Pancreas (tissue), 10 donors: ENCODE results near the gene POU6F2. TPM values are rescaled to one million over a fixed set of nuclear protein-coding genes. Genes with fewer than 3 reads are reported as not detected.

ENCODE experiments used
- ATAC-seq, 4 donors: fragments of 200-7000 bp; cut with Tn5 transposase; one replicate each; pipeline versions ENCODE4 v1.8.0 to v1.9.1; 2020; ENCODE audit warnings: mild to moderate bottlenecking in 4 of 4, moderate library complexity in 4 of 4
- DNase-seq, 6 donors: peaks; one replicate each; pipeline ENCODE4 v3.0.0-alpha.2; 2020
- FAIRE-seq: peaks from 2 replicates; lab custom pipeline; 2012; peaks lifted over from hg19 to GRCh38; lab: Jason Lieb, UNC
- H3K27ac ChIP-seq, 4 donors: fragments of 200-600 bp; sonication (generic); 1 replicate in 3 of 4; 2 replicates in 1 of 4; pipeline versions ENCODE4 v1.5.0 to v1.8.0; 2020
- H3K27me3 ChIP-seq, 4 donors: fragments of 200-600 bp; one replicate each; pipeline ENCODE4 v1.8.0; 2021
- H3K36me3 ChIP-seq, 3 donors: fragments of 200-600 bp; sonication (generic) in 1 of 3; one replicate each; pipeline versions ENCODE4 v1.5.0 to v1.8.0; 2020 to 2021
- H3K4me1 ChIP-seq, 3 donors: fragments of 200-600 bp; one replicate each; pipeline ENCODE4 v1.8.0; 2021
- H3K4me3 ChIP-seq, 4 donors: fragments of 200-600 bp; sonication (generic) in 2 of 4; one replicate each; pipeline versions ENCODE4 v1.5.0 to v1.8.0; 2020 to 2021
- H3K9me3 ChIP-seq, 4 donors: fragments of 200-600 bp; one replicate each; pipeline ENCODE4 v1.8.0; 2021
- CTCF ChIP-seq, 4 donors: fragments of 200-600 bp; sonication (generic) in 3 of 4; IDR thresholded peaks; one replicate each; pipeline versions ENCODE4 v1.5.0 to v1.8.0; 2021; ENCODE audit warnings: antibody characterized with exemption in 4 of 4
- WGBS, 2 donors: extraction: QIAGEN DNeasy Blood & Tissue Kit; methylation state at CpG; one replicate each; pipeline ENCODE4 v1.1.7; 2013; 5-methylcytosine and 5-hydroxymethylcytosine counted together
- intact Hi-C, 3 donors: fragments of 100-400 bp; cut with DNase I; formaldehyde crosslinking; loops; one replicate each; pipeline versions ENCODE4 v1.11.1 to v1.14.2; 2022
- polyA plus RNA-seq, 2 donors: library from polyadenylated mRNA; stranded (reverse); fragments of 200-250 nt; gene quantifications; one replicate each; pipeline ENCODE4 v1.2.3, GENCODE V29; 2013
- total RNA-seq, 6 donors: library from RNA; stranded (reverse); fragmentation: NEBNext Ultra II Directional in 4 of 6; extraction: Animal tissue kit (Norgen Biotek cat#: 25700) in 4 of 6; gene quantifications; one replicate each; pipeline versions ENCODE4 v1.2.1 to v1.2.4, GENCODE V29; 2021 to 2023
- donor health status: healthy with polysubstance abuse.
- donor health status: DM: no; HTN: no; CAD: no; lungs with moderate emphysema.
- donor health status: DM: no; HTN: no; CAD: no.
- donor health status: control.
- donor health status: control.
- donor health status: Bipolar disorder and iron deficiency.
- donor health status: DM: yes; HTN: yes; CAD: no.
- donor health status: DM: no; HTN: no; CAD: no.
- donor health status: DM: no; HTN: no; CAD: no.
- donor health status: DM: yes; HTN: yes; CAD: no.

The POU6F2 gene
- total and polyA plus RNA-seq, 8 donors = 1.3 to 4.2 (median 2.4) TPM

DNA sequence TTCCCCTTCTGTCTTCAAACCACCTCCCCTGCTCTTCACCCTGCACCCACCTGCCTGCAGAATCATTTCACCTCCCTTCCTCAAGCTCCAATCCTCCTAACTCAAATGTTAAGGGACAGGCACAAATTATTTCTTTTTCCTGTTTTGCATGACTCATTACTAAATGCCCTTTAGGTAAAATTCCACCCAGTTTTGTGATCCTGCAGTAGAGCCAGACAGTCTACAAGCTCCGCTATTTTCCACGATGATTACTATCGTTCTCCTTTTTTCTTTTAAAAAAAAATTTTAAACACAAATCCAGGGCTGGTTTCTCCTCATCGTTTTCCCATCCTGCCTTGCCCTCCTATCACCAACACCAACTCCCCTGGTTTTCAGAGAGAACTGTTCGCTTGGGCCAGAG, 401.7 kb downstream of the POU6F2 start:
- DNase-seq = no peak
- Histone ChIP-seq H3K27me3 (no peaks in the 10 kb centered on the region), H3K4me1 (no peaks in the 10 kb centered on the region), H3K27ac (no peak overlapping the region), H3K36me3 (no peaks in the 10 kb centered on the region), H3K9me3 (no peaks in the 10 kb centered on the region), H3K4me3 (no peak overlapping the region)
- 75 to 83% methylated on average over 5 of the region's 5 CpGs for WGBS, 2 donors
- no peak for TF ChIP-seq CTCF (IDR thresholded peaks at IDR 0.05)
- intact Hi-C loops = no loop called here
- ATAC-seq = no peak
- no peak for FAIRE-seq

GRCh38 chr7:39383136-39383535, 405.4 kb downstream of the POU6F2 start:
- Histone ChIP-seq H3K36me3 (no peaks in the 10 kb centered on the region), H3K9me3 (no peaks in the 10 kb centered on the region), H3K4me1 (no peaks in the 10 kb centered on the region), H3K4me3 (no peak overlapping the region), H3K27me3 (no peaks in the 10 kb centered on the region), H3K27ac (no peak overlapping the region)
- intact Hi-C loops = no loop called here
- ATAC-seq = no peak
- FAIRE-seq = no peak
- 44 to 59% methylated on average over 1 of the region's 1 CpG for WGBS, 2 donors
- no peak for DNase-seq
- TF ChIP-seq CTCF (IDR thresholded peaks at IDR 0.05) = no peak

- no peaks in the 10 kb centered on the region for H3K27me3 ChIP-seq
- no peak for FAIRE-seq
These were observed 406.7 kb downstream of the POU6F2 start for GRCh38 chr7:39384386-39384785.

DNA sequence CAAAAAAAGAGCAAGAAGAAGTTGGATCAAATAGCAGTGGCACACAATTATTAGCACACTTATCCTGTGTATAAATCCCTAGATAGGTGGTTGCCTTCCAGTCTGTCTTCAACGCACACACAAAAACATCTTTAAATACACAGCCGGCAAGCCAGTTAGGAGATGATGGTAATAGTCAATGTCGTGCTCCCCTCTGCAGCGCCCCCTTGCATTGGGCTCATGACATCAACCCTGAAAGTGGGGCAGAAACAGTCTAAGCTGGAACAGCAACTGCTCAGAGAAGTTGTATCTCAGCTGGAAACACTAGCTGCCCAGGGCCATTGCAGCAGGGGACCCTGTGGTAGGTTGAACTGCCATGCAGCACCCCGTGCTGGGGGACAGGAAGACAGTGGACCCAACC, 409.0 kb downstream of the POU6F2 start:
- 65 to 66% methylated on average over 5 of the region's 5 CpGs for WGBS, 2 donors
- ATAC-seq (no peak), FAIRE-seq (no peak), DNase-seq (no peak)
- intact Hi-C loops = no loop called here
- Histone ChIP-seq H3K4me1 (no peaks in the 10 kb centered on the region), H3K4me3 (no peak overlapping the region), H3K27ac (no peak overlapping the region), H3K36me3 (no peaks in the 10 kb centered on the region), H3K9me3 (no peaks in the 10 kb centered on the region), H3K27me3 (no peaks in the 10 kb centered on the region)
- TF ChIP-seq CTCF (IDR thresholded peaks at IDR 0.05) = no peak

More at GRCh38 chr7:39384386-39384785, 406.7 kb downstream of the POU6F2 start:
- Histone ChIP-seq H3K27ac (no peak overlapping the region), H3K4me3 (no peak overlapping the region), H3K9me3 (no peaks in the 10 kb centered on the region), H3K36me3 (no peaks in the 10 kb centered on the region), H3K4me1 (no peaks in the 10 kb centered on the region)
- intact Hi-C loops = no loop called here
- 91 to 96% methylated on average over 2 of the region's 2 CpGs for WGBS, 2 donors
- DNase-seq = no peak
- no peak for TF ChIP-seq CTCF (IDR thresholded peaks at IDR 0.05)
- ATAC-seq = no peak

- DNase-seq (no peak), FAIRE-seq (no peak), ATAC-seq (no peak)
- H3K36me3 ChIP-seq = no peaks in the 10 kb centered on the region
- no peak overlapping the region for H3K4me3 ChIP-seq
- H3K4me1 ChIP-seq = no peaks in the 10 kb centered on the region
- H3K27me3 ChIP-seq = peaks cover 0 to 3% (median 0%) of the 10 kb centered on the region in 4 donors
- intact Hi-C loops = no loop called here
- H3K27ac ChIP-seq = no peak overlapping the region
- no peaks in the 10 kb centered on the region for H3K9me3 ChIP-seq
- 59 to 82% methylated on average over 2 of the region's 2 CpGs for WGBS, 2 donors
- TF ChIP-seq CTCF (IDR thresholded peaks at IDR 0.05) = no peak
These were observed 414.4 kb downstream of the POU6F2 start for GRCh38 chr7:39392151-39392550.
